WTC11 (cell line): ENCODE data around the gene PHLDA2.

ENCODE experiments used
- ATF3 ChIP-seq: sonication (generic); formaldehyde crosslinking; conservative IDR thresholded peaks from 2 replicates; pipeline ENCODE4 v1.8.1; 2022; ENCODE audit warnings: mild to moderate bottlenecking, missing genetic modification reagents
- CTCF ChIP-seq: fragments of 200-600 bp; IDR thresholded peaks from 2 replicates; pipeline ENCODE4 v1.8.0; 2022; ENCODE audit warnings: antibody characterized with exemption
- E2F1 ChIP-seq: sonication (generic); formaldehyde crosslinking; IDR thresholded peaks from 2 replicates; pipeline ENCODE4 v1.8.0; 2022; ENCODE audit warnings: mild to moderate bottlenecking, missing genetic modification reagents
- FOXP1 ChIP-seq: sonication (generic); formaldehyde crosslinking; IDR thresholded peaks from 2 replicates; pipeline ENCODE4 v1.8.0; 2022; ENCODE audit warnings: missing genetic modification reagents, mild to moderate bottlenecking, moderate library complexity, borderline replicate concordance
- PRDM15 ChIP-seq: sonication (generic); formaldehyde crosslinking; IDR thresholded peaks from 2 replicates; pipeline ENCODE4 v1.8.0; 2022; ENCODE audit warnings: missing genetic modification reagents
- RELA ChIP-seq: sonication (generic); formaldehyde crosslinking; IDR thresholded peaks from 2 replicates; pipeline ENCODE4 v1.8.1; 2022; ENCODE audit warnings: missing genetic modification reagents, mild to moderate bottlenecking, borderline replicate concordance
- ZBTB43 ChIP-seq: sonication (generic); formaldehyde crosslinking; IDR thresholded peaks from 2 replicates; pipeline ENCODE4 v1.8.1; 2023; ENCODE audit warnings: mild to moderate bottlenecking, missing genetic modification reagents
- ZNF121 ChIP-seq: sonication (generic); formaldehyde crosslinking; IDR thresholded peaks from 2 replicates; pipeline ENCODE4 v1.8.0; 2023; ENCODE audit warnings: missing genetic modification reagents

- TF ChIP-seq CTCF (no peak), RELA (CRISPR knock-in tag) (no peak), FOXP1 (no peak), ATF3 (CRISPR knock-in tag) (no peak), ZBTB43 (no peak), E2F1 (CRISPR knock-in tag) (no peak), PRDM15 (CRISPR knock-in tag) (no peak), ZNF121 (no peak)
Measured at GRCh38 chr11:2955906-2956476, 26.8 kb upstream of the PHLDA2 start.
